NB4 (cell line): Measurements from ENCODE around the gene NUB1.

Source experiments
- DNase-seq: peaks from one replicate; pipeline ENCODE4 v3.0.0; 2010; ENCODE audit warnings: low read depth
- H3K4me3 ChIP-seq: one replicate; pipeline ENCODE4 v1.5.1; 2011; ENCODE audit warnings: mild to moderate bottlenecking, low read depth, low read length, moderate library complexity
- MYC ChIP-seq: IDR thresholded peaks from 2 replicates; pipeline ENCODE4 v1.6.1; 2011; ENCODE audit warnings: low read depth, low read length
- POLR2A ChIP-seq: IDR thresholded peaks from 2 replicates; pipeline ENCODE4 v1.6.1; 2011; ENCODE audit warnings: mild to moderate bottlenecking; ENCODE audit not compliant: insufficient read length; ENCODE audit errors: extremely low read depth
- TF ChIP-seq, protein P1 (sequence below): IDR thresholded peaks from 2 replicates; pipeline ENCODE4 v1.6.1; 2011; ENCODE audit warnings: low read depth, low read length
- TF ChIP-seq, protein P2 (sequence below): IDR thresholded peaks from one replicate; pipeline ENCODE4 v1.5.1; 2012; ENCODE audit warnings: low read depth, low read length

The NUB1 gene

DNA sequence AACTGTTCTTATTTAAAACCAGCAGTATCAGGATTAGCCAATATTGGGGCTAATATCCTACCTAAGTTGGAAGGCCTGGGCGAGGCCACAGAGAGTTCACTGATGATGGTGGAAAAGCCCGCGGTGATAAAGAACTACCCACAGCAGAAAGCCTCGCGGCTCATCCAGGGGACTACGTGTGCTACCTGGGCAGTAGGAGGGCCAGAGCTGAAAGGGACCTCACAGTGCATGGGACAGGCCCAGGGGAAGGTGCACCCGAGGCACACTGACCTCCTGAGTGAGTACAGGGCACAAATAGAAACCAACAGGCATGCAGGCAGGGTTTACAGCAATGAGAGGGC lies 66.9 kb downstream of the NUB1 start:
- TF ChIP-seq, protein P1, sequence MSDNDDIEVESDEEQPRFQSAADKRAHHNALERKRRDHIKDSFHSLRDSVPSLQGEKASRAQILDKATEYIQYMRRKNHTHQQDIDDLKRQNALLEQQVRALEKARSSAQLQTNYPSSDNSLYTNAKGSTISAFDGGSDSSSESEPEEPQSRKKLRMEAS = peak; percentile 27; the same call in 1 of the 2 replicates
- no peak for TF ChIP-seq POLR2A
- no peak for TF ChIP-seq MYC
- TF ChIP-seq, protein P2, sequence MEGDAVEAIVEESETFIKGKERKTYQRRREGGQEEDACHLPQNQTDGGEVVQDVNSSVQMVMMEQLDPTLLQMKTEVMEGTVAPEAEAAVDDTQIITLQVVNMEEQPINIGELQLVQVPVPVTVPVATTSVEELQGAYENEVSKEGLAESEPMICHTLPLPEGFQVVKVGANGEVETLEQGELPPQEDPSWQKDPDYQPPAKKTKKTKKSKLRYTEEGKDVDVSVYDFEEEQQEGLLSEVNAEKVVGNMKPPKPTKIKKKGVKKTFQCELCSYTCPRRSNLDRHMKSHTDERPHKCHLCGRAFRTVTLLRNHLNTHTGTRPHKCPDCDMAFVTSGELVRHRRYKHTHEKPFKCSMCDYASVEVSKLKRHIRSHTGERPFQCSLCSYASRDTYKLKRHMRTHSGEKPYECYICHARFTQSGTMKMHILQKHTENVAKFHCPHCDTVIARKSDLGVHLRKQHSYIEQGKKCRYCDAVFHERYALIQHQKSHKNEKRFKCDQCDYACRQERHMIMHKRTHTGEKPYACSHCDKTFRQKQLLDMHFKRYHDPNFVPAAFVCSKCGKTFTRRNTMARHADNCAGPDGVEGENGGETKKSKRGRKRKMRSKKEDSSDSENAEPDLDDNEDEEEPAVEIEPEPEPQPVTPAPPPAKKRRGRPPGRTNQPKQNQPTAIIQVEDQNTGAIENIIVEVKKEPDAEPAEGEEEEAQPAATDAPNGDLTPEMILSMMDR = no peak
- no peak overlapping the region for H3K4me3 ChIP-seq
- DNase-seq = no peak

DNA sequence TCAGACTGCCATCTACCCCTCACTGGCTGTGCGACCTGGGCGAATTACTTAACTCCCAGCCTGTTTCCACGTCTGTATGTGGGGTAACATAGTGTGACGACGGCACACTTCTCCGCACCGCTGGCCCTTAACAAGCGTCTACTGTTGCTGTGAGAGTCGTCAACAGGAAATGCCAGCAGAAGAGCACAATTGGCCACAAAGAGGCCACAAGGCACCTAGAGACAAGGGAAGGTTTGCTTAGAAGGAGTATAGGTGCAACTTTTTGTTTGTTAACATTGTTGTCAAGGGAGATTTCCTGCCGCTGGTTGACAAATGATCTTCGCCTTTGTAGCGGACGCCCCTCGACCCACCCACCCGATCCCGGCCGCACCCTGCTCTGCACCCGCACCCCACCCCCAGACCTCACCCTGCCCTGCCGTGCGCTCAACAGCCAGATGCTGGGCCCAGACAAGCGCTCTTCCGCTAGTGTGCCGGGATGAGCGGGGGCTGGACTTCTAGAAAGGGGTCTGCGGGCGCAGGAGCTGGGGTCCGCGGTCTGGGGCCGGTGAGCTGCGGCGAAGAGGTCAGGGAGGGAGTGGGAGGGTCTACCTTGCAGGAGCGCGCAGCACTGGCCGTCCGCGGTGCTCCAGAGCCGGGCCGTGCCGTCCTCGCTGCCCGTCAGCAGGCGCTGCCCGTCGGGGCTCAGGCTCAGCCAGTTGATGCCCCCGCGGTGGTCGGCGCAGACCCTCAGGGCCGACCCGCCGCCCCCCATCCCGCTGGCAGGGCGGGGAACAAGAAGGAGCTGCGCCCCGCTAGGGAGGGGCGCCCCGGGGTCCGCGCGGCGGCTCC lies 67.4 kb downstream of the NUB1 start:
- DNase-seq = peak; percentile 57
- TF ChIP-seq MYC = no peak
- no peak overlapping the region for H3K4me3 ChIP-seq

DNA sequence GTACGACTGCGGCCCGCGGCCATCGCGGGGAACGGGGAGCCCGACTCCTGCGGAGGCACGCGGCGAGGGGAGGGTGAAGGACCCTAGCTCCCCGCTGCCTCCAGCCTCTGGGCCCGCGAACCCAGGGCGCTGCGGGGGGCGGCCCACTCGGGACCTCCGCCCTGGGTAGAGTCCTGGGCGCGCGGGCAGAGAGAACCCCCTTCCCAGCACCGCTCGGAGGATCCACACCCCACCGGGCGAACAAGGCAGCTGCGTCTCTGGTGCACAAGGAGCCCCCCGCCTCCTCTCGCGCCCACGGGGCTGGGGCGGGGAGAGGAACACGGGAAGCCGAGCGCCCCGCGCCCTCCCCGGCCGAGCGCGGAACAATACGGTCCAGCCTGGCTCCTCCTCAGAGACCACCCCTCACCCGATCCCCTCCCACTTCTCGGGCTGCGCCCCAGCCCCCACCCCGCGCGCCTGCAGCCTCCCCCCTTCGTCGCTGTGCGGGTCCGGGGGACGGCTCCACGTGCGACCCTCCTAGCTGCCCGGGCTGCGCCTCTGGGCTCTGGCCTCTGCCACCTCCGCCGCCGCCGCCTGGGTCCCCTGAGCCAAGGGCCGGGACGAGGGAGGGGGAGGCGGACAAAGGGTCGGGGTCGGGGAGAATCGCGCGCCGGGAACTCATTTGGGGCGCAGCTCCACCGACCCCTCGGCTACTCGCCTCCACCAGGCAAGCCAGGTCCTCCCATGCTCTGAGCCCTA lies 68.2 kb downstream of the NUB1 start, which contains the start of gene WDR86:
Gene WDR86 (minus strand): TSS at position 372 of the 738 bp plus-strand sequence. CDS start 449 bp downstream, outside the sequence.
- no peak within 1 kb of the TSS for H3K4me3 ChIP-seq
- no peak for DNase-seq
- TF ChIP-seq, protein P1 = no peak
- TF ChIP-seq, protein P2 = no peak
- no peak for TF ChIP-seq MYC
- TF ChIP-seq POLR2A = no peak

DNA sequence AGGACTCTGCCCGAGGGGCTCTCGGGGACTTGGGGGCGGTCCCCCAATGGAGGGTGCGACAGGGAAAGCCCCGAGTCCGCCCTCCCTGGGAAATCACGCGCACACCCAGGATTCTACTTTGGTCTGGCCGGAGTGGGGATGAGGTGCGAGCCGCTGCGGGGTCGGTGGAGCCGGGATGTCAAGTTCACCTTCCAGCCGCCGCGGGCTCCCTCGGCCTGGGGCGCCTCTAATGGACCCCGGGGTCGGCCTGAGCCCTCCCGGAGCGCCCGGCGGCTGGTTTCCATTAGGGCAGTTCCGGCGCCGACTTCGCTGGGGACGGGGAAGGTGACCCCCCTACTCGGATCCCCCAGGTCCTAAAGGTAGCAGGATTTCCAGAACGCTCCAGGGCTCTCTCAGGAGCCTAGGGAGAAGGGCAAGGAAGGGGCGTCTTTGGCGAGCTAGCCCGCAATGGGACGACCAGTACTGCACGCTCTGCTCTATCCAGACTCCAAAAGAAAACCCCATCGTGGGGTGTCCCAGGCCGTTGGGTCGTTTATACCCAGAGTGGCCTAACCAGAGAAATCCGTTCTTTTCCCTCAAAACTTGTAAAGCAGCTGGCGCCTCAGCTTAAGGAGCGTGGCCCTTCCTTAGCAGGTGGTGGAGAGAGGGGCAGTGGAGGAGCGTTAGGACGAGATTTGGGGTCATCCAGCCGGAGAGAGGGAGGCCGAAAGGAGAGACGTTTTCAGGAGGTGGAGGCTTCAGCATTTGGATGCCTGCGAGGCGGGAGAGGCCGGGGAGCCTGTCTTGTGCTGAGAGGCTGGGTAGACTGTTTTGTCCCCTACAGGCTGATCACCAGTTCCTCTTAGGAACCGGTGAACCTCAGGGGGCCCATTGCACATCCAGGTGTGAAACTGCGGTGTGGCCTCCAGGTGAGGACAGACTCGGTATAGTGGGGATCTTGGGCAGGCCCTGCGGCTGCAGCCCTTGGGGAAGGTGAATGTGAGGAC lies 69.1 kb downstream of the NUB1 start:
- no peak for DNase-seq
- TF ChIP-seq POLR2A = no peak
- TF ChIP-seq, protein P1 = no peak
- TF ChIP-seq, protein P2 = no peak
- no peak for TF ChIP-seq MYC
- H3K4me3 ChIP-seq = no peak overlapping the region

DNA sequence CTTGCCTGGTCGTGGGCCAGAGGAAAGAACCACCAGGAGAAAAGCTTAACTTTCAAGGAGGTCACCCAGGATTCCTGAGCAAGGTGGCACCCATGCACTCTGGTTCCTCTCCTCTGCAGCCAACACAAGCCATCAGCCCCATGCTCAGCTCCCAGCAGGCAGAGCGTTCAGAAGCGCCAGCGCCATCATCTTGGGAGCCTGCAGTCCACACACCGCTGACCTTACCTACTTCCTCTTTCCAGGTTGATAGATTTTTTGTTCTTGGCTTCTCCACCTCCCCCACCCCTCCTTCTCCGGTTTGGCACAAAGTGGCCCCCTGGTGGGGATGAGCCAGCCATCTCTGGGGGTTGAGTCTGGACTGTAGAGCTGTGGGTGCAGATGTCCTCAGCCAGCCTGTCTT lies 69.9 kb downstream of the NUB1 start:
- peak; percentile 99 for DNase-seq
- H3K4me3 ChIP-seq = peak overlapping the region; percentile 22
- TF ChIP-seq, protein P2 = peak; percentile 70
- TF ChIP-seq POLR2A = peak; percentile 21
- TF ChIP-seq, protein P1 = peak; percentile 69
- no peak; the same call in 1 of the 2 replicates for TF ChIP-seq MYC

DNA sequence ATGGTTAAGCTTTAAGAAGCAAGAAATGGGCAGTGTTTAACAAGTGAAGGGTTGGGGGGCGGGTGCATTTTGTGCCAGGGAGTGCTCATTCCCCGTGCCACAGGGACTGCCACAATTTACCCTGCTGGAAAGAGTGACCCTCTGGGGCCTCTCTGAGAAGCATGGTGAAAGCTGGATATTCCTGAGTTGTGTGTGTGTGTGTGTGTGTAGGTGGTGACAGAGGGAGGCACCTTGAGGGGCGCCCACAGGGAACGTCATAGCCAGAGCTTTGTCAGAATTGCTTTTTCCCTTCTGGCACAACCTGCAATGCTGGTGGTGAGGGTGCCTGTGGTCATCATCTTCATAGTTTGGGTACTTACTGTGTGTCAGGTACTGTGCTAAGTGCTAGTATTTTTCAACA lies 70.7 kb downstream of the NUB1 start:
- no peak overlapping the region for H3K4me3 ChIP-seq
- TF ChIP-seq POLR2A (no peak), MYC (no peak)
- TF ChIP-seq, protein P2 = no peak
- TF ChIP-seq, protein P1 = no peak
- no peak for DNase-seq
